Left ventricle myocardium inferior (tissue), 1 donor: Measurements from ENCODE around the gene RPL29. TPM values are rescaled to one million over a fixed set of nuclear protein-coding genes. Genes with fewer than 3 reads are reported as not detected.

Experiments used
- DNase-seq: peaks from one replicate; pipeline ENCODE4 v3.0.0-alpha.2; 2020
- H3K27ac ChIP-seq: fragments of 200-600 bp; replicated peaks from 2 replicates; pipeline ENCODE4 v1.8.0; 2021
- H3K27me3 ChIP-seq: fragments of 200-600 bp; 2 replicates; pipeline ENCODE4 v1.8.0; 2021; ENCODE audit warnings: low read depth
- H3K36me3 ChIP-seq: fragments of 200-600 bp; 2 replicates; pipeline ENCODE4 v1.8.0; 2021
- H3K4me1 ChIP-seq: fragments of 200-600 bp; 2 replicates; pipeline ENCODE4 v1.8.0; 2021
- H3K4me3 ChIP-seq: fragments of 200-600 bp; 2 replicates; pipeline ENCODE4 v1.8.0; 2021; ENCODE audit warnings: mild to moderate bottlenecking, moderate library complexity
- H3K9me3 ChIP-seq: fragments of 200-600 bp; replicated peaks from 2 replicates; pipeline ENCODE4 v1.8.0; 2021
- intact Hi-C: fragments of 100-400 bp; cut with micrococcal nuclease; formaldehyde crosslinking; loops from one replicate; pipeline ENCODE4 v1.11.0; 2022
- total RNA-seq: library from RNA; stranded (reverse); fragmentation: NEBNext Ultra II Directional; extraction: Animal tissue kit (Norgen Biotek cat#: 25700); gene quantifications from one replicate; pipeline ENCODE4 v1.2.1, GENCODE V29; 2021
- TF ChIP-seq, protein P1 (sequence below): fragments of 200-600 bp; IDR thresholded peaks from 2 replicates; pipeline ENCODE4 v1.8.0; 2021; ENCODE audit warnings: antibody characterized with exemption, mild to moderate bottlenecking, borderline replicate concordance
- donor health status: DM: no; HTN: yes; CAD: no; lungs with severe emphysema.

RPL29 gene
- total RNA-seq, 1 donor from 2014 or later: 621 TPM

DNA sequence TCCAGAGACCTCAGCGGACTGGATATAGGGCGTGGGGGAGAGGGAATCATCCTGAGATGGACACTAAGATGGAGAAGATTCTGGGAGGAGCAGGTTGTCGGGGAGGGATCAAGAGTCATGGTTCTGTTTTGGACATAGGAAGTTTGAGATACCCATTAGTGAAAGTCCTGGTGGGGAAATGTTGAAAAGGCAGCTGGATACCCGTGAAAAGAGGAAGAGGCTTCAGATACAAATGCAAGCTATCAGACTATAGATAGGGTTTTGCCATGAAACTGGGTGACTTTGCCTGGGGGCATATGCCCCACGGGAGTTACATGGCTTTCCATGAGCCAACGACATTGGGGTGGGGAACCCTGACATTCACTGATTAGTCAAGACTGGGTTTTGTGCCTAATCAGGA is 41.6 kb downstream of the RPL29 start:
- TF ChIP-seq, protein P1, sequence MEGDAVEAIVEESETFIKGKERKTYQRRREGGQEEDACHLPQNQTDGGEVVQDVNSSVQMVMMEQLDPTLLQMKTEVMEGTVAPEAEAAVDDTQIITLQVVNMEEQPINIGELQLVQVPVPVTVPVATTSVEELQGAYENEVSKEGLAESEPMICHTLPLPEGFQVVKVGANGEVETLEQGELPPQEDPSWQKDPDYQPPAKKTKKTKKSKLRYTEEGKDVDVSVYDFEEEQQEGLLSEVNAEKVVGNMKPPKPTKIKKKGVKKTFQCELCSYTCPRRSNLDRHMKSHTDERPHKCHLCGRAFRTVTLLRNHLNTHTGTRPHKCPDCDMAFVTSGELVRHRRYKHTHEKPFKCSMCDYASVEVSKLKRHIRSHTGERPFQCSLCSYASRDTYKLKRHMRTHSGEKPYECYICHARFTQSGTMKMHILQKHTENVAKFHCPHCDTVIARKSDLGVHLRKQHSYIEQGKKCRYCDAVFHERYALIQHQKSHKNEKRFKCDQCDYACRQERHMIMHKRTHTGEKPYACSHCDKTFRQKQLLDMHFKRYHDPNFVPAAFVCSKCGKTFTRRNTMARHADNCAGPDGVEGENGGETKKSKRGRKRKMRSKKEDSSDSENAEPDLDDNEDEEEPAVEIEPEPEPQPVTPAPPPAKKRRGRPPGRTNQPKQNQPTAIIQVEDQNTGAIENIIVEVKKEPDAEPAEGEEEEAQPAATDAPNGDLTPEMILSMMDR: no peak
- Histone ChIP-seq H3K9me3 (no peaks in the 10 kb centered on the region), H3K4me3 (no peak overlapping the region), H3K27ac (no peak overlapping the region), H3K4me1 (peaks cover 19% of the 10 kb centered on the region), H3K36me3 (peaks cover 23% of the 10 kb centered on the region), H3K27me3 (no peaks in the 10 kb centered on the region)
- no peak for DNase-seq
- intact Hi-C loops: no loop called here

DNA sequence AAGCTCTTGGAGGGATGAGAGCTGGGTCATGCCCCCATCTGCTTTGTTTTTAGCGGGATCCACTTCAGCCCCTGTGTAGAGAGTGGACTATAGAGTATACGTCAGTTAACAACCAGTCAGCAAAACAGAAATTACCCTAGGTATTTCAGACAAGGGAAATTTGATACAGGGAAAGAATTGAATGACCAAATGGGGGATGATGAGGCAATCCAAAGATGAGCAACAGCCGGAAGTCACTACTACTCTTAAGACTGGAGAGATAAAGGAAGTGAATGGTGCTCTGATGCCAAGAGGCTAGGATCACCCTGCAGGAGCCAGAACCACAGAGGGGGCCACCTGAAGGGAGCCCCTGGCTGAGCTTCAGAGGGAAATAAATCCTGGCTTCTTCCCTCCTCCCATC is 42.2 kb downstream of the RPL29 start:
- intact Hi-C loops: no loop called here
- TF ChIP-seq, protein P1: no peak

DNA sequence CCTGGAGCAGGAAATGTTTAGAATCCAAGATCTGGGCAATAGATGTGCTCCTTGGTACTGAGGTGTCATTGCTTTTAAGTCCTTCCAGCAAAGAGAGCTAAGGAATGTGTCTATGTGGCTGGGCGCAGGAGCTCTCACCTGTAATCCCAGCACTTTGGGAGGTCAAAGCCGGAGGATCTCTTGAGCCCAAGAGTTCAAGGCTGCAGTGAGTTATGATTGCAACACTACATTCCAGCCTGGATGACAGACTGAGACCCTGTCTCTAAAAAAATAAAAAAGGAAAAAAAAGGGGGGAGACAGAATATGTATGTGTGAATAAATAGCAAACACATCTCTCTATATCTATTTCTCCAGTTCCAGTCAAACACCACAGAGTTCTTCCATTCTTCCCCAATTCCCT is 44.8 kb downstream of the RPL29 start:
- TF ChIP-seq, protein P1: no peak
- Histone ChIP-seq H3K27ac (no peak overlapping the region), H3K36me3 (peaks cover 21% of the 10 kb centered on the region), H3K4me1 (peaks cover 10% of the 10 kb centered on the region), H3K27me3 (no peaks in the 10 kb centered on the region), H3K9me3 (no peaks in the 10 kb centered on the region), H3K4me3 (no peak overlapping the region)
- intact Hi-C loops: no loop called here
- no peak for DNase-seq

More for the DNA sequence above, 42.2 kb downstream of the RPL29 start:
- Histone ChIP-seq H3K9me3 (no peaks in the 10 kb centered on the region), H3K4me1 (peaks cover 19% of the 10 kb centered on the region), H3K4me3 (no peak overlapping the region), H3K27me3 (no peaks in the 10 kb centered on the region), H3K27ac (no peak overlapping the region), H3K36me3 (peaks cover 20% of the 10 kb centered on the region)
- DNase-seq: no peak

GRCh38 chr3:51949121-51949520 is 46.6 kb downstream of the RPL29 start:
- intact Hi-C loops: no loop called here
- DNase-seq: no peak
- TF ChIP-seq, protein P1: no peak
- Histone ChIP-seq H3K36me3 (peaks cover 36% of the 10 kb centered on the region), H3K4me3 (no peak overlapping the region), H3K27ac (no peak overlapping the region), H3K27me3 (no peaks in the 10 kb centered on the region), H3K4me1 (no peaks in the 10 kb centered on the region), H3K9me3 (no peaks in the 10 kb centered on the region)

- intact Hi-C loops: no loop called here
- peaks cover 38% of the 10 kb centered on the region for H3K36me3 ChIP-seq
- TF ChIP-seq, protein P1: no peak
Observed at GRCh38 chr3:51948016-51948580, 47.6 kb downstream of the RPL29 start.

More at GRCh38 chr3:51948016-51948580, 47.6 kb downstream of the RPL29 start:
- no peak overlapping the region for H3K27ac ChIP-seq
- peaks cover 7% of the 10 kb centered on the region for H3K4me1 ChIP-seq
- H3K4me3 ChIP-seq: no peak overlapping the region
- no peaks in the 10 kb centered on the region for H3K27me3 ChIP-seq
- no peak for DNase-seq
- no peaks in the 10 kb centered on the region for H3K9me3 ChIP-seq
